Activated CD8-positive, alpha-beta memory T cell treated with anti-CD3 and anti-CD28 coated beads for 24 hours (primary cell): ENCODE results near the gene ZNF286A.
"Not testable (repeated sequence)": the region's sequence is repeated elsewhere in the genome, so short reads cannot be mapped to it uniquely, and the experiment has no call there.

Source experiments
- DNase-seq: peaks from one replicate; pipeline ENCODE4 v3.0.0-alpha.2; 2020

The ZNF286A gene

GRCh38 chr17:15704239-15704638 is 4.7 kb downstream of the ZNF286A start:
- not testable (repeated sequence) for DNase-seq

- DNase-seq, result not testable (repeated sequence)
These were observed 5.3 kb downstream of the ZNF286A start for GRCh38 chr17:15704813-15705212.

- not testable (repeated sequence) for DNase-seq
These were observed 9.3 kb downstream of the ZNF286A start for GRCh38 chr17:15708879-15709278.

GRCh38 chr17:15716601-15717563 is 17.3 kb downstream of the ZNF286A start:
- DNase-seq, result not testable (repeated sequence)

- DNase-seq, result not testable (repeated sequence)
These were observed 31.0 kb downstream of the ZNF286A start for GRCh38 chr17:15730535-15730934.

- not testable (repeated sequence) for DNase-seq
These were observed 32.3 kb downstream of the ZNF286A start, which contains the start of gene TBC1D26 for GRCh38 chr17:15731900-15732299. TSS of gene TBC1D26 (plus strand) at chr17:15732283. CDS start at chr17:15735349, 3,066 bp downstream.

GRCh38 chr17:15733174-15733789 is 33.7 kb downstream of the ZNF286A start:
- DNase-seq, result not testable (repeated sequence)

- DNase-seq, result not testable (repeated sequence)
These were observed 37.0 kb downstream of the ZNF286A start for GRCh38 chr17:15736578-15736977.

GRCh38 chr17:15738066-15738465 is 38.5 kb downstream of the ZNF286A start:
- no peak for DNase-seq

GRCh38 chr17:15739259-15739658 is 39.7 kb downstream of the ZNF286A start:
- not testable (repeated sequence) for DNase-seq

- not testable (repeated sequence) for DNase-seq
These were observed 40.5 kb downstream of the ZNF286A start for GRCh38 chr17:15740041-15740440.

- no peak for DNase-seq
These were observed 41.1 kb downstream of the ZNF286A start for GRCh38 chr17:15740570-15741120.

GRCh38 chr17:15741624-15742023 is 42.1 kb downstream of the ZNF286A start:
- DNase-seq, result no peak

GRCh38 chr17:15742051-15742795 is 42.7 kb downstream of the ZNF286A start:
- no peak for DNase-seq

GRCh38 chr17:15742921-15743320 is 43.4 kb downstream of the ZNF286A start:
- no peak for DNase-seq

GRCh38 chr17:15744074-15744676 is 44.6 kb downstream of the ZNF286A start:
- DNase-seq, result no peak

- DNase-seq, result no peak
These were observed 45.3 kb downstream of the ZNF286A start for GRCh38 chr17:15744885-15745284.

- not testable (repeated sequence) for DNase-seq
These were observed 49.9 kb downstream of the ZNF286A start for GRCh38 chr17:15749403-15749802.

GRCh38 chr17:15768865-15769533 is 69.4 kb downstream of the ZNF286A start:
- DNase-seq, result not testable (repeated sequence)
